HL-60 (cell line): ENCODE measurements around the gene RNF167.

Source experiments
- GABPA ChIP-seq: IDR thresholded peaks from 2 replicates; pipeline ENCODE4 v1.6.1; 2012; ENCODE audit warnings: low read depth
- POLR2AphosphoS5 ChIP-seq: IDR thresholded peaks from 2 replicates; pipeline ENCODE4 v1.6.1; 2012; ENCODE audit warnings: low read depth
- TF ChIP-seq, protein P1 (sequence below): IDR thresholded peaks from 2 replicates; pipeline ENCODE4 v1.6.1; 2012; ENCODE audit warnings: low read depth; ENCODE audit not compliant: insufficient replicate concordance
- TF ChIP-seq, protein P2 (sequence below): IDR thresholded peaks from one replicate; pipeline ENCODE4 v1.5.1; 2011; ENCODE audit warnings: low read length, control low read depth, inconsistent platforms; ENCODE audit not compliant: insufficient read depth

DNA sequence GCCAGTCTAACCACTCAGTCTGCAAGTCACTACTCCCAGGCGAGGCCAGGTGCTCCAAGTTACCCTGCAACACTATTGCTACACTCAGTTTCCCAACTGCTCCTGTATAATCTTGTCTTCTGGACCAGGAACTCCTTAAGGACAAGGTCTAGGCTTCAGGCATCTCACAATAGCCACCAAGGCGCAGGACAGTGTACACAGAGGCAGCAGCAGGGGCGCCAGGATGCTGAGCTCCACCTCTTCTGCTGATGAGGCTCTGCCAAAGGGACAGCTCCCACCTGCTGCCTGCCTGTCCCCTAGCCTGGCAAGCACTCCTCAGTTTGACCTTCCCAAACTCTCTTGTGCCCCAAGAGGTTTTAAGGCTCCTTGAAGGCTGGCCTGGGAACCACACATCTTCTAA is 3.6 kb upstream of the RNF167 start:
- TF ChIP-seq, protein P1, sequence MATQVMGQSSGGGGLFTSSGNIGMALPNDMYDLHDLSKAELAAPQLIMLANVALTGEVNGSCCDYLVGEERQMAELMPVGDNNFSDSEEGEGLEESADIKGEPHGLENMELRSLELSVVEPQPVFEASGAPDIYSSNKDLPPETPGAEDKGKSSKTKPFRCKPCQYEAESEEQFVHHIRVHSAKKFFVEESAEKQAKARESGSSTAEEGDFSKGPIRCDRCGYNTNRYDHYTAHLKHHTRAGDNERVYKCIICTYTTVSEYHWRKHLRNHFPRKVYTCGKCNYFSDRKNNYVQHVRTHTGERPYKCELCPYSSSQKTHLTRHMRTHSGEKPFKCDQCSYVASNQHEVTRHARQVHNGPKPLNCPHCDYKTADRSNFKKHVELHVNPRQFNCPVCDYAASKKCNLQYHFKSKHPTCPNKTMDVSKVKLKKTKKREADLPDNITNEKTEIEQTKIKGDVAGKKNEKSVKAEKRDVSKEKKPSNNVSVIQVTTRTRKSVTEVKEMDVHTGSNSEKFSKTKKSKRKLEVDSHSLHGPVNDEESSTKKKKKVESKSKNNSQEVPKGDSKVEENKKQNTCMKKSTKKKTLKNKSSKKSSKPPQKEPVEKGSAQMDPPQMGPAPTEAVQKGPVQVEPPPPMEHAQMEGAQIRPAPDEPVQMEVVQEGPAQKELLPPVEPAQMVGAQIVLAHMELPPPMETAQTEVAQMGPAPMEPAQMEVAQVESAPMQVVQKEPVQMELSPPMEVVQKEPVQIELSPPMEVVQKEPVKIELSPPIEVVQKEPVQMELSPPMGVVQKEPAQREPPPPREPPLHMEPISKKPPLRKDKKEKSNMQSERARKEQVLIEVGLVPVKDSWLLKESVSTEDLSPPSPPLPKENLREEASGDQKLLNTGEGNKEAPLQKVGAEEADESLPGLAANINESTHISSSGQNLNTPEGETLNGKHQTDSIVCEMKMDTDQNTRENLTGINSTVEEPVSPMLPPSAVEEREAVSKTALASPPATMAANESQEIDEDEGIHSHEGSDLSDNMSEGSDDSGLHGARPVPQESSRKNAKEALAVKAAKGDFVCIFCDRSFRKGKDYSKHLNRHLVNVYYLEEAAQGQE = no peak
- TF ChIP-seq, protein P2, sequence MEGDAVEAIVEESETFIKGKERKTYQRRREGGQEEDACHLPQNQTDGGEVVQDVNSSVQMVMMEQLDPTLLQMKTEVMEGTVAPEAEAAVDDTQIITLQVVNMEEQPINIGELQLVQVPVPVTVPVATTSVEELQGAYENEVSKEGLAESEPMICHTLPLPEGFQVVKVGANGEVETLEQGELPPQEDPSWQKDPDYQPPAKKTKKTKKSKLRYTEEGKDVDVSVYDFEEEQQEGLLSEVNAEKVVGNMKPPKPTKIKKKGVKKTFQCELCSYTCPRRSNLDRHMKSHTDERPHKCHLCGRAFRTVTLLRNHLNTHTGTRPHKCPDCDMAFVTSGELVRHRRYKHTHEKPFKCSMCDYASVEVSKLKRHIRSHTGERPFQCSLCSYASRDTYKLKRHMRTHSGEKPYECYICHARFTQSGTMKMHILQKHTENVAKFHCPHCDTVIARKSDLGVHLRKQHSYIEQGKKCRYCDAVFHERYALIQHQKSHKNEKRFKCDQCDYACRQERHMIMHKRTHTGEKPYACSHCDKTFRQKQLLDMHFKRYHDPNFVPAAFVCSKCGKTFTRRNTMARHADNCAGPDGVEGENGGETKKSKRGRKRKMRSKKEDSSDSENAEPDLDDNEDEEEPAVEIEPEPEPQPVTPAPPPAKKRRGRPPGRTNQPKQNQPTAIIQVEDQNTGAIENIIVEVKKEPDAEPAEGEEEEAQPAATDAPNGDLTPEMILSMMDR = no peak
- TF ChIP-seq POLR2AphosphoS5 = no peak
- no peak for TF ChIP-seq GABPA
